Measurements from ENCODE around the gene SLC39A11. TPM values are rescaled to one million over a fixed set of nuclear protein-coding genes. Genes with fewer than 3 reads are reported as not detected.

The SLC39A11 gene
- total RNA-seq, 1 donor from 2014 or later, result 23.2 TPM

GRCh38 chr17:72976971-72977770 is 115.3 kb downstream of the SLC39A11 start:
- Mint-ChIP-seq H3K9me3 (no peaks in the 10 kb centered on the region), H3K4me3 (peak overlapping the region; percentile 16), H3K36me3 (no peaks in the 10 kb centered on the region), H3K27me3 (no peaks in the 10 kb centered on the region), H3K4me1 (ENCODE audit: unreplicated experiment) (peaks cover 25% of the 10 kb centered on the region), H3K27ac (peak overlapping the region; percentile 68)
- no peak for TF ChIP-seq CTCF (conservative IDR thresholded peaks at IDR 0.05)
- no peak for DNase-seq (ENCODE audit: extremely low spot score, unreplicated experiment)

GRCh38 chr17:72975509-72975908 is 117.0 kb downstream of the SLC39A11 start:
- H3K27me3 Mint-ChIP-seq, result peaks cover 5% of the 10 kb centered on the region
- no peak overlapping the region for H3K27ac Mint-ChIP-seq
- H3K4me3 Mint-ChIP-seq, result no peak overlapping the region
- DNase-seq (ENCODE audit: extremely low spot score, unreplicated experiment), result no peak
- no peak for TF ChIP-seq CTCF (conservative IDR thresholded peaks at IDR 0.05)
- peaks cover 33% of the 10 kb centered on the region for H3K4me1 Mint-ChIP-seq (ENCODE audit: unreplicated experiment)
- no peaks in the 10 kb centered on the region for H3K9me3 Mint-ChIP-seq
- no peaks in the 10 kb centered on the region for H3K36me3 Mint-ChIP-seq

GRCh38 chr17:72974605-72975232 is 117.8 kb downstream of the SLC39A11 start:
- H3K4me1 Mint-ChIP-seq (ENCODE audit: unreplicated experiment), result peaks cover 38% of the 10 kb centered on the region

GRCh38 chr17:72972263-72972951 is 120.1 kb downstream of the SLC39A11 start:
- Mint-ChIP-seq H3K27ac (peak overlapping the region; percentile 41), H3K27me3 (peaks cover 8% of the 10 kb centered on the region), H3K9me3 (no peaks in the 10 kb centered on the region), H3K4me3 (no peak overlapping the region), H3K36me3 (no peaks in the 10 kb centered on the region), H3K4me1 (ENCODE audit: unreplicated experiment) (peaks cover 39% of the 10 kb centered on the region)
- TF ChIP-seq CTCF (conservative IDR thresholded peaks at IDR 0.05), result no peak
- DNase-seq (ENCODE audit: extremely low spot score, unreplicated experiment), result no peak

More at GRCh38 chr17:72974605-72975232, 117.8 kb downstream of the SLC39A11 start:
- no peaks in the 10 kb centered on the region for H3K36me3 Mint-ChIP-seq
- no peak overlapping the region for H3K4me3 Mint-ChIP-seq
- H3K9me3 Mint-ChIP-seq, result no peaks in the 10 kb centered on the region
- DNase-seq (ENCODE audit: extremely low spot score, unreplicated experiment), result no peak
- TF ChIP-seq CTCF (conservative IDR thresholded peaks at IDR 0.05), result no peak
- peaks cover 5% of the 10 kb centered on the region for H3K27me3 Mint-ChIP-seq
- H3K27ac Mint-ChIP-seq, result no peak overlapping the region

- Mint-ChIP-seq H3K4me1 (ENCODE audit: unreplicated experiment) (peaks cover 31% of the 10 kb centered on the region), H3K27ac (no peak overlapping the region)
Observed at GRCh38 chr17:72971226-72971880, 121.1 kb downstream of the SLC39A11 start.

More at GRCh38 chr17:72971226-72971880, 121.1 kb downstream of the SLC39A11 start:
- no peaks in the 10 kb centered on the region for H3K9me3 Mint-ChIP-seq
- no peak for DNase-seq (ENCODE audit: extremely low spot score, unreplicated experiment)
- TF ChIP-seq CTCF (conservative IDR thresholded peaks at IDR 0.05), result no peak
- peaks cover 8% of the 10 kb centered on the region for H3K27me3 Mint-ChIP-seq
- H3K36me3 Mint-ChIP-seq, result no peaks in the 10 kb centered on the region
- no peak overlapping the region for H3K4me3 Mint-ChIP-seq

Data from type B pancreatic cell (in vitro differentiated cells).